DOHH2 (cell line): ENCODE measurements around the gene PRDM5.

Experiments used
- H3F3A ChIP-seq: fragments of 200-600 bp; sonication (generic), shearing (Covaris generic); 2 replicates; pipeline ENCODE4 v1.6.0; 2016; ENCODE audit warnings: antibody characterized with exemption, mild to moderate bottlenecking; ENCODE audit not compliant: control insufficient read depth, insufficient read depth
- H3K27ac ChIP-seq: fragments of 200-600 bp; sonication (generic); 2 replicates; pipeline ENCODE4 v1.5.1; 2014; ENCODE audit warnings: low read depth, mild to moderate bottlenecking, low read length, moderate library complexity
- H3K27me3 ChIP-seq: fragments of 200-600 bp; sonication (generic); 2 replicates; pipeline ENCODE4 v1.6.1; 2014; ENCODE audit warnings: mild to moderate bottlenecking, low read length, mixed read lengths; ENCODE audit not compliant: control insufficient read depth
- H3K36me3 ChIP-seq: fragments of 200-600 bp; sonication (generic); 2 replicates; pipeline ENCODE4 v1.6.1; 2014; ENCODE audit warnings: mild to moderate bottlenecking, low read length, moderate library complexity, mixed read lengths; ENCODE audit not compliant: control insufficient read depth
- H3K4me1 ChIP-seq: fragments of 200-600 bp; sonication (generic); 2 replicates; pipeline ENCODE4 v1.6.1; 2014; ENCODE audit warnings: mild to moderate bottlenecking, low read length, mixed read lengths; ENCODE audit not compliant: control insufficient read depth
- H3K4me2 ChIP-seq: fragments of 200-600 bp; sonication (generic); 2 replicates; pipeline ENCODE4 v1.6.0; 2014; ENCODE audit warnings: mild to moderate bottlenecking, low read length, moderate library complexity
- H3K4me3 ChIP-seq: fragments of 200-600 bp; sonication (generic); 2 replicates; pipeline ENCODE4 v1.5.1; 2014; ENCODE audit warnings: mild to moderate bottlenecking, low read length, mixed read lengths
- H3K79me2 ChIP-seq: fragments of 200-600 bp; sonication (generic); 2 replicates; pipeline ENCODE4 v1.6.1; 2014; ENCODE audit warnings: mild to moderate bottlenecking, low read length, mixed read lengths; ENCODE audit not compliant: control insufficient read depth
- H3K9me2 ChIP-seq: fragments of 200-600 bp; sonication (generic); replicated peaks from 2 replicates; pipeline ENCODE4 v1.6.1; 2014; ENCODE audit warnings: mild to moderate bottlenecking, low read length, mixed read lengths; ENCODE audit not compliant: control insufficient read depth
- H3K9me3 ChIP-seq: fragments of 200-600 bp; sonication (generic); 2 replicates; pipeline ENCODE4 v1.6.1; 2014; ENCODE audit warnings: antibody characterized with exemption, low read length, mixed read lengths; ENCODE audit not compliant: control insufficient read depth, insufficient read depth
- H4K20me1 ChIP-seq: fragments of 200-600 bp; sonication (generic); 2 replicates; pipeline ENCODE4 v1.6.0; 2014; ENCODE audit warnings: low read depth, mild to moderate bottlenecking, antibody characterized with exemption, low read length, moderate library complexity; ENCODE audit not compliant: control insufficient read depth, insufficient read depth
- EZH2phosphoT487 ChIP-seq: fragments of 200-600 bp; sonication (generic); IDR thresholded peaks from 2 replicates; pipeline ENCODE4 v1.6.1; 2017; ENCODE audit warnings: borderline replicate concordance, mild to moderate bottlenecking, antibody characterized with exemption, low read length, moderate library complexity, mixed read lengths
- TF ChIP-seq, protein P1 (sequence below): fragments of 200-600 bp; sonication (generic); IDR thresholded peaks from one replicate; pipeline ENCODE4 v1.5.1; 2014; ENCODE audit warnings: antibody characterized with exemption, mild to moderate bottlenecking, low read depth, low read length; ENCODE audit not compliant: poor library complexity, severe bottlenecking

Gene PRDM5

GRCh38 chr4:120796271-120796670 is 126.3 kb downstream of the PRDM5 start:
- Histone ChIP-seq H3K4me3 (no peak overlapping the region), H4K20me1 (no peaks in the 10 kb centered on the region), H3K79me2 (no peaks in the 10 kb centered on the region), H3K9me2 (no peaks in the 10 kb centered on the region), H3K9me3 (no peaks in the 10 kb centered on the region), H3F3A (no peaks in the 10 kb centered on the region), H3K27ac (no peak overlapping the region), H3K4me2 (no peak overlapping the region), H3K36me3 (no peaks in the 10 kb centered on the region), H3K4me1 (peaks cover 4% of the 10 kb centered on the region; the same call in 1 of the 2 replicates), H3K27me3 (no peaks in the 10 kb centered on the region)
- TF ChIP-seq, protein P1, sequence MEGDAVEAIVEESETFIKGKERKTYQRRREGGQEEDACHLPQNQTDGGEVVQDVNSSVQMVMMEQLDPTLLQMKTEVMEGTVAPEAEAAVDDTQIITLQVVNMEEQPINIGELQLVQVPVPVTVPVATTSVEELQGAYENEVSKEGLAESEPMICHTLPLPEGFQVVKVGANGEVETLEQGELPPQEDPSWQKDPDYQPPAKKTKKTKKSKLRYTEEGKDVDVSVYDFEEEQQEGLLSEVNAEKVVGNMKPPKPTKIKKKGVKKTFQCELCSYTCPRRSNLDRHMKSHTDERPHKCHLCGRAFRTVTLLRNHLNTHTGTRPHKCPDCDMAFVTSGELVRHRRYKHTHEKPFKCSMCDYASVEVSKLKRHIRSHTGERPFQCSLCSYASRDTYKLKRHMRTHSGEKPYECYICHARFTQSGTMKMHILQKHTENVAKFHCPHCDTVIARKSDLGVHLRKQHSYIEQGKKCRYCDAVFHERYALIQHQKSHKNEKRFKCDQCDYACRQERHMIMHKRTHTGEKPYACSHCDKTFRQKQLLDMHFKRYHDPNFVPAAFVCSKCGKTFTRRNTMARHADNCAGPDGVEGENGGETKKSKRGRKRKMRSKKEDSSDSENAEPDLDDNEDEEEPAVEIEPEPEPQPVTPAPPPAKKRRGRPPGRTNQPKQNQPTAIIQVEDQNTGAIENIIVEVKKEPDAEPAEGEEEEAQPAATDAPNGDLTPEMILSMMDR: no peak
- no peak for TF ChIP-seq EZH2phosphoT487

DNA sequence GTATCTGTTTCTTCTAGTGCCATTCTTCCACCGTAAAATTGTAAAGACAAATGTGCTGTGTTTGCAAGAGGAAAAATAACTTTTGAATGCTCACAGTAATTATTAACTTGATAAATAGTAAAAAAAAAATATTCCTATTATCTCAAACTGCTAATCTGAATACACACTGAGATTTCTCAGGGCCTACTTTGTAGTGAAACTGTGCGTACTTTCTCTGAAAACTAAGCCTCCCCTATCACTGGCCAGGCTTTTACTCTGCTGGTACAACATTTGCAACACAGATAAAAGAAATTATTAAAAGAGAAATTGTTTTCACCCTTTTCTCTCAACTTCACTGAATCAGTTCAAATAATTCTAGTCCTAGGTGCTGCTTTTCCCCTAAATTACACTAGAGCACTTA is 137.3 kb downstream of the PRDM5 start:
- Histone ChIP-seq H3K4me3 (no peak overlapping the region), H4K20me1 (no peaks in the 10 kb centered on the region), H3K27ac (no peak overlapping the region), H3F3A (no peaks in the 10 kb centered on the region), H3K79me2 (no peaks in the 10 kb centered on the region), H3K9me3 (no peaks in the 10 kb centered on the region), H3K27me3 (no peaks in the 10 kb centered on the region), H3K9me2 (no peaks in the 10 kb centered on the region), H3K4me2 (no peak overlapping the region), H3K4me1 (no peaks in the 10 kb centered on the region), H3K36me3 (no peaks in the 10 kb centered on the region)
- TF ChIP-seq, protein P1: no peak
- TF ChIP-seq EZH2phosphoT487: no peak

- no peak for TF ChIP-seq EZH2phosphoT487
- TF ChIP-seq, protein P1: no peak
- Histone ChIP-seq H3K4me3 (no peak overlapping the region), H3K27me3 (no peaks in the 10 kb centered on the region), H3F3A (no peaks in the 10 kb centered on the region), H3K79me2 (no peaks in the 10 kb centered on the region), H3K9me2 (no peaks in the 10 kb centered on the region), H4K20me1 (no peaks in the 10 kb centered on the region), H3K4me2 (no peak overlapping the region), H3K4me1 (peaks cover 20% of the 10 kb centered on the region), H3K27ac (no peak overlapping the region), H3K9me3 (no peaks in the 10 kb centered on the region), H3K36me3 (no peaks in the 10 kb centered on the region)
Observed at GRCh38 chr4:120777459-120777858, 145.1 kb downstream of the PRDM5 start.

DNA sequence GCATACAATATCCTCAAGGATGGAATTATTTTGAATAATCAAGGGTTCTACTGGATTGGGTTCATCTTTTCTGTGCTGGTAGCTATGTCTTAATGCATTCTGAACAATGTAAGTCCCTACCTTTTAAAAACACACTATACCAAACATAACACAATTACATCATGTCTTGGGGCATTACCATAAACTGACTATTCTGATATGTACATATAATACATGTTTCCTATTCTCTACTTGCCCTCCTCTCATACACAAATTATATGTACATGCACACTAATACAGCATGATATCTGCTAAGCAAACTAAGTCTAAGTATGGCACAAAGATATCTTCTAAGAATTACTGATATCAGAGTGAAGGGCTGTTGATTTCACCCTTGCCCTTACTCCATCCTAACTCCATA is 147.1 kb downstream of the PRDM5 start:
- peaks cover 20% of the 10 kb centered on the region for H3K4me1 ChIP-seq
- H3K27ac ChIP-seq: no peak overlapping the region
- no peaks in the 10 kb centered on the region for H3K9me3 ChIP-seq
- no peak overlapping the region for H3K4me2 ChIP-seq
- no peaks in the 10 kb centered on the region for H3K9me2 ChIP-seq
- no peaks in the 10 kb centered on the region for H3K79me2 ChIP-seq
- H3K27me3 ChIP-seq: no peaks in the 10 kb centered on the region
- H3F3A ChIP-seq: no peaks in the 10 kb centered on the region
- H3K4me3 ChIP-seq: no peak overlapping the region
- no peaks in the 10 kb centered on the region for H4K20me1 ChIP-seq
- H3K36me3 ChIP-seq: no peaks in the 10 kb centered on the region
- TF ChIP-seq, protein P1: no peak
- TF ChIP-seq EZH2phosphoT487: no peak
